Vagina (tissue), 2 donors: Measurements from ENCODE around the gene EVX2. TPM values are rescaled to one million over a fixed set of nuclear protein-coding genes. Genes with fewer than 3 reads are reported as not detected.

Source experiments
- DNase-seq, 2 donors: peaks; one replicate each; pipeline ENCODE4 v3.0.0-alpha.2; 2017; ENCODE audit errors: extremely low spot score in 2 of 2
- H3K27ac ChIP-seq: fragments of 200-600 bp; sonication (generic); one replicate; pipeline ENCODE4 v1.5.1; 2019
- H3K27me3 ChIP-seq: fragments of 200-600 bp; sonication (generic); one replicate; pipeline ENCODE4 v1.5.1; 2019
- H3K36me3 ChIP-seq, 2 donors: fragments of 200-600 bp; sonication (generic); one replicate each; pipeline ENCODE4 v1.5.1; 2017 to 2019
- H3K4me1 ChIP-seq: fragments of 200-600 bp; sonication (generic); one replicate; pipeline ENCODE4 v1.5.1; 2019
- H3K4me3 ChIP-seq, 2 donors: fragments of 200-600 bp; sonication (generic); 1 replicate in 1 of 2; 2 replicates in 1 of 2; pipeline ENCODE4 v1.5.1; 2016 to 2019
- H3K9me3 ChIP-seq: fragments of 200-600 bp; sonication (generic); one replicate; pipeline ENCODE4 v1.5.1; 2019
- CTCF ChIP-seq, 3 experiments: fragments of 450-650 bp in 2 of 3; fragments of 200-600 bp in 1 of 3; sonication (generic) in 1 of 3; IDR thresholded peaks; one replicate each; pipeline ENCODE4 v1.5.1; 2017 to 2019; ENCODE audit warnings: antibody characterized with exemption in 3 of 3, mild to moderate bottlenecking in 2 of 3, moderate library complexity in 2 of 3
- POLR2A ChIP-seq, 2 donors: fragments of 450-650 bp; IDR thresholded peaks; one replicate each; pipeline ENCODE4 v1.6.1; 2017; ENCODE audit warnings: antibody characterized with exemption in 2 of 2, mild to moderate bottlenecking in 2 of 2, moderate library complexity in 2 of 2
- POLR2AphosphoS5 ChIP-seq, 2 donors: sonication (generic); formaldehyde crosslinking; IDR thresholded peaks; one replicate each; pipeline ENCODE4 v1.9.0; 2017; ENCODE audit warnings: antibody characterized with exemption in 2 of 2, mild to moderate bottlenecking in 2 of 2, low read depth in 1 of 2; ENCODE audit not compliant: insufficient read depth in 1 of 2
- intact Hi-C: fragments of 100-400 bp; cut with DNase I; formaldehyde crosslinking; loops from one replicate; pipeline ENCODE4 v1.15.1; 2023
- total RNA-seq: library from RNA; depleted of rRNA; stranded (reverse); fragments of >200 nt; gene quantifications from one replicate; pipeline ENCODE4 v1.2.3, GENCODE V29; 2016

The EVX2 gene
- total RNA-seq, 1 donor from 2014 or later: 0.98 TPM

DNA sequence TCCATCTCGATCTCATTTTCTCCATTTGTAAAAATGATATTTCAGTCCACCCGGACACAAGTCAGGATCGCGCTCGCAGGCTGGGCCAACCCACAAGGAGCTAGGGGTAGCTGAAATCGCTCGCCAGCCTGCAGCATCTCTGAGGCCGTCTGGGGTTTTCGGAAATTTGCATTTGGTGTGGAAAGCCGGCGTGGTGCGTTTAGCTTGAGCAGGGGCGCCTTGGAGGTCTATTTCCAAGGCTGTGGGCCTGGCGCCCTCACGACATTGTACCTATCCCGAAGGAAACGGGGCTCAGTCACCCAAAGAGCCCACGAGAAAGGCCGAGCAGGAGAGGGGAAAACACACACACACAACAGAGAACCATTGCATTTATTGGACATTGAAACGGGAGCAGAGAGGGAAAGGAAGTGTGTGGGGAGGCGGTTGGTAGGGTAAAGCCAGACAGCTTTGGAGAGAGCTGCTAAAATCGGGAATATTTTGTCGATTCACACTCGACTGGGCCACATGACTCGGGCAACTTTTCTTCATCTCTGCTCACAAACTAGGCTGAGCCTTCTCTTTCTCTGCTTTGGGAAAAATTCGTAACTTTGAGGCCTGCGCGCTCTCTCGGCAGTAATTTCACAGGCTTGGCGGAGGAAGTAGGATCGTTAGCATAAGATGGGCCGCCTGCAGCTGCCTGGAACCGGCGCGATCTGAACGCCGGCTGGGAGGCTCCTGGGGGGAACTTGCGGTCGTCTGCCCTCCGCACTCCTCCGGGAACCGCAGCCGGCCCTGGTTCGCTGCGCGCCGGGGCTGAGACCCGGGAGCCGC is 44.6 kb upstream of the EVX2 start:
- H3K36me3 ChIP-seq: no peaks in the 10 kb centered on the region
- H3K4me3 ChIP-seq: peak overlapping the region; percentile 46 to 58
- H3K9me3 ChIP-seq: no peaks in the 10 kb centered on the region
- intact Hi-C loops: loop anchor here (5.0 to 10.0 kb wide), 2 partner anchors 509 to 1016 kb away; no protein-coding TSS in a partner anchor
- H3K27ac ChIP-seq: peak overlapping the region; percentile 83
- no peak for TF ChIP-seq CTCF (IDR thresholded peaks at IDR 0.05)
- peak in 1 of 2 donors; percentile 39 for TF ChIP-seq POLR2AphosphoS5 (IDR thresholded peaks at IDR 0.05; ENCODE audit: insufficient read depth in 1 of 2, low read depth in 1 of 2)
- no peak for TF ChIP-seq POLR2A (IDR thresholded peaks at IDR 0.05)
- peaks cover 17% of the 10 kb centered on the region for H3K4me1 ChIP-seq
- DNase-seq: no peak
- H3K27me3 ChIP-seq: peaks cover 5% of the 10 kb centered on the region

DNA sequence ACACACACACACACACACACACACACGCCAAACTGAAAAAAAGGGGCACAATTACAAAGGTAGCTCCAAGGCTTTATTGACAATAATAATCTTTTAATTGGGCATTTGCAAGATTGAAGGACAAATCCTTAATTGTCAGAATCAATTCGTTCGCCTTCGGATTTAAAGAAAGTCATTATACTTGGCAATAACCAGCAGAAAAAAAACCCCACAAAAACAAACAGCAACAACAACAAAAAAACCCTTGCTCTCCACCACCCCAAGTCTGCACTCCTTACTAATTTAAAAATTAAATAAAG is 44.0 kb upstream of the EVX2 start:
- TF ChIP-seq POLR2AphosphoS5 (IDR thresholded peaks at IDR 0.05; ENCODE audit: insufficient read depth in 1 of 2, low read depth in 1 of 2) (no peak), POLR2A (IDR thresholded peaks at IDR 0.05) (no peak), CTCF (IDR thresholded peaks at IDR 0.05) (no peak)
- intact Hi-C loops: loop anchor here (5.0 to 10.0 kb wide), 2 partner anchors 510 to 1017 kb away; no protein-coding TSS in a partner anchor
- Histone ChIP-seq H3K27ac (peak overlapping the region; percentile 83), H3K4me1 (peaks cover 17% of the 10 kb centered on the region), H3K4me3 (peak overlapping the region; percentile 46 to 58), H3K9me3 (no peaks in the 10 kb centered on the region), H3K27me3 (peaks cover 5% of the 10 kb centered on the region), H3K36me3 (no peaks in the 10 kb centered on the region)
- no peak for DNase-seq

- H3K4me3 ChIP-seq: no peak overlapping the region
- H3K36me3 ChIP-seq: no peaks in the 10 kb centered on the region
- peaks cover 5% of the 10 kb centered on the region for H3K27me3 ChIP-seq
- intact Hi-C loops: loop anchor here (5.0 to 10.0 kb wide), 2 partner anchors 510 to 1018 kb away; no protein-coding TSS in a partner anchor
- no peaks in the 10 kb centered on the region for H3K9me3 ChIP-seq
- TF ChIP-seq POLR2AphosphoS5 (IDR thresholded peaks at IDR 0.05; ENCODE audit: insufficient read depth in 1 of 2, low read depth in 1 of 2) (peak in 1 of 2 donors; percentile 60), CTCF (IDR thresholded peaks at IDR 0.05) (peak; percentile 55 to 85 (median 64)), POLR2A (IDR thresholded peaks at IDR 0.05) (no peak)
- no peak for DNase-seq
- peaks cover 13% of the 10 kb centered on the region for H3K4me1 ChIP-seq
- peak overlapping the region; percentile 83 for H3K27ac ChIP-seq
These were observed 43.4 kb upstream of the EVX2 start for GRCh38 chr2:176126929-176127773.

DNA sequence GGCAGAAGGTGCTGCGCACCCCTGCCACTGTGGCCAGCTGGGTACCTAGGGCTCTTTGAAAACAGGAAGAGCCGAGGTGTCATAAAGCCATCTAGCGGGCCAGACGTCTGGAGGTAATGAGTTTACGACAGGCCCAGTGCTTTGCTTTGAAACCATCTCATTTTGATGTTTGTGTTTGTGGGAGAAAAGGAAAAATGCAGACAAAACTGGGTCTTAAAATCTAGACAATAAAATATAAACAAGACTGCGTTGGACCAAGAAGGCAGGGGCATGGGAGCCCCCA is 42.0 kb upstream of the EVX2 start:
- no peaks in the 10 kb centered on the region for H3K36me3 ChIP-seq
- peaks cover 5% of the 10 kb centered on the region for H3K27me3 ChIP-seq
- H3K27ac ChIP-seq: peak overlapping the region; percentile 77
- H3K4me3 ChIP-seq: no peak overlapping the region
- DNase-seq: no peak
- H3K9me3 ChIP-seq: no peaks in the 10 kb centered on the region
- intact Hi-C loops: loop anchor here (5.0 to 10.0 kb wide), 2 partner anchors 512 to 1019 kb away; no protein-coding TSS in a partner anchor
- H3K4me1 ChIP-seq: peaks cover 11% of the 10 kb centered on the region
- TF ChIP-seq CTCF (IDR thresholded peaks at IDR 0.05) (no peak), POLR2AphosphoS5 (IDR thresholded peaks at IDR 0.05; ENCODE audit: insufficient read depth in 1 of 2, low read depth in 1 of 2) (no peak), POLR2A (IDR thresholded peaks at IDR 0.05) (no peak)
